ENCODE measurements around the gene DDI1.

DNA sequence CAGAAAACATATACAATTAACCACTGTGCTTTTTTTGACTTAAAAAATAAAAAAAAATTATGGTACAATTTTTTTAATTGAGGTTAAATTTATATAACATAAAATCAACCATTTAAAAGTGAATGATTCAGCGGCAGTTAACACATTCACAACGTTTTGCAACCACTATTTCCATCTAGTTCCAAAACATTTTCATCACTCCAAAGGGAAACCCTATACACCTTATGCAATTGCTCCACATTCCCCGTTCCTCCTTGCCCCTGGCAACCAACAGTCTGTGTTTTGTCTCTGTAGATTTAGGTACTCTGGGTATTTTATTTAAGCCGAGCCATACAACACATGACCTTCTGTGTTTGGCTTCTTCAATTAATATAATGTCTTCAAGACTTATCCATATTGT lies 15.3 kb downstream of the DDI1 start:
- TF ChIP-seq ZKSCAN1 (IDR thresholded peaks at IDR 0.05; ENCODE audit: low read length) (no peak), SP1 (IDR thresholded peaks at IDR 0.05) (no peak), SP1 (CRISPR knock-in tag; IDR thresholded peaks at IDR 0.05) (no peak), MYC (CRISPR knock-in tag; IDR thresholded peaks at IDR 0.05; ENCODE audit: borderline replicate concordance) (no peak), ZNF549 (CRISPR knock-in tag; IDR thresholded peaks at IDR 0.05) (no peak), NONO (IDR thresholded peaks at IDR 0.05) (no peak), NONO (CRISPR knock-in tag; conservative IDR thresholded peaks at IDR 0.05) (no peak)
- TF ChIP-seq, protein P1, sequence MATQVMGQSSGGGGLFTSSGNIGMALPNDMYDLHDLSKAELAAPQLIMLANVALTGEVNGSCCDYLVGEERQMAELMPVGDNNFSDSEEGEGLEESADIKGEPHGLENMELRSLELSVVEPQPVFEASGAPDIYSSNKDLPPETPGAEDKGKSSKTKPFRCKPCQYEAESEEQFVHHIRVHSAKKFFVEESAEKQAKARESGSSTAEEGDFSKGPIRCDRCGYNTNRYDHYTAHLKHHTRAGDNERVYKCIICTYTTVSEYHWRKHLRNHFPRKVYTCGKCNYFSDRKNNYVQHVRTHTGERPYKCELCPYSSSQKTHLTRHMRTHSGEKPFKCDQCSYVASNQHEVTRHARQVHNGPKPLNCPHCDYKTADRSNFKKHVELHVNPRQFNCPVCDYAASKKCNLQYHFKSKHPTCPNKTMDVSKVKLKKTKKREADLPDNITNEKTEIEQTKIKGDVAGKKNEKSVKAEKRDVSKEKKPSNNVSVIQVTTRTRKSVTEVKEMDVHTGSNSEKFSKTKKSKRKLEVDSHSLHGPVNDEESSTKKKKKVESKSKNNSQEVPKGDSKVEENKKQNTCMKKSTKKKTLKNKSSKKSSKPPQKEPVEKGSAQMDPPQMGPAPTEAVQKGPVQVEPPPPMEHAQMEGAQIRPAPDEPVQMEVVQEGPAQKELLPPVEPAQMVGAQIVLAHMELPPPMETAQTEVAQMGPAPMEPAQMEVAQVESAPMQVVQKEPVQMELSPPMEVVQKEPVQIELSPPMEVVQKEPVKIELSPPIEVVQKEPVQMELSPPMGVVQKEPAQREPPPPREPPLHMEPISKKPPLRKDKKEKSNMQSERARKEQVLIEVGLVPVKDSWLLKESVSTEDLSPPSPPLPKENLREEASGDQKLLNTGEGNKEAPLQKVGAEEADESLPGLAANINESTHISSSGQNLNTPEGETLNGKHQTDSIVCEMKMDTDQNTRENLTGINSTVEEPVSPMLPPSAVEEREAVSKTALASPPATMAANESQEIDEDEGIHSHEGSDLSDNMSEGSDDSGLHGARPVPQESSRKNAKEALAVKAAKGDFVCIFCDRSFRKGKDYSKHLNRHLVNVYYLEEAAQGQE (IDR thresholded peaks at IDR 0.05; ENCODE audit: borderline replicate concordance in 1 of 2, low read depth in 1 of 2, low read length in 2 of 2): no peak
- TF ChIP-seq, protein P2, sequence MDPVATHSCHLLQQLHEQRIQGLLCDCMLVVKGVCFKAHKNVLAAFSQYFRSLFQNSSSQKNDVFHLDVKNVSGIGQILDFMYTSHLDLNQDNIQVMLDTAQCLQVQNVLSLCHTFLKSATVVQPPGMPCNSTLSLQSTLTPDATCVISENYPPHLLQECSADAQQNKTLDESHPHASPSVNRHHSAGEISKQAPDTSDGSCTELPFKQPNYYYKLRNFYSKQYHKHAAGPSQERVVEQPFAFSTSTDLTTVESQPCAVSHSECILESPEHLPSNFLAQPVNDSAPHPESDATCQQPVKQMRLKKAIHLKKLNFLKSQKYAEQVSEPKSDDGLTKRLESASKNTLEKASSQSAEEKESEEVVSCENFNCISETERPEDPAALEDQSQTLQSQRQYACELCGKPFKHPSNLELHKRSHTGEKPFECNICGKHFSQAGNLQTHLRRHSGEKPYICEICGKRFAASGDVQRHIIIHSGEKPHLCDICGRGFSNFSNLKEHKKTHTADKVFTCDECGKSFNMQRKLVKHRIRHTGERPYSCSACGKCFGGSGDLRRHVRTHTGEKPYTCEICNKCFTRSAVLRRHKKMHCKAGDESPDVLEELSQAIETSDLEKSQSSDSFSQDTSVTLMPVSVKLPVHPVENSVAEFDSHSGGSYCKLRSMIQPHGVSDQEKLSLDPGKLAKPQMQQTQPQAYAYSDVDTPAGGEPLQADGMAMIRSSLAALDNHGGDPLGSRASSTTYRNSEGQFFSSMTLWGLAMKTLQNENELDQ (CRISPR knock-in tag; IDR thresholded peaks at IDR 0.05; ENCODE audit: borderline replicate concordance): no peak
